OCI-LY3 (cell line): ENCODE results near the gene TRAF4.
"Not testable (repeated sequence)": the region's sequence is repeated elsewhere in the genome, so short reads cannot be mapped to it uniquely, and the experiment has no call there.

Source experiments
- H2AFZ ChIP-seq: fragments of 200-600, 300-600 bp; shearing (Covaris generic); 2 replicates; pipeline ENCODE4 v1.6.0; 2014; ENCODE audit warnings: antibody characterized with exemption, low read depth, low read length
- H3K27ac ChIP-seq: fragments of 200-600, 300-600 bp; sonication (generic); 2 replicates; pipeline ENCODE4 v1.5.1; 2014; ENCODE audit warnings: mild to moderate bottlenecking, low read length, moderate library complexity, mixed read lengths
- H3K27me3 ChIP-seq: fragments of 200-600, 300-600 bp; sonication (generic); 2 replicates; pipeline ENCODE4 v1.6.1; 2014; ENCODE audit warnings: low read depth, low read length, mixed read lengths
- H3K36me3 ChIP-seq: fragments of 200-600, 300-600 bp; sonication (generic); replicated peaks from 2 replicates; pipeline ENCODE3; 2014; ENCODE audit warnings: low read depth, low read length, mixed read lengths
- H3K4me1 ChIP-seq: fragments of 300-600, 200-600 bp; sonication (generic); 2 replicates; pipeline ENCODE4 v1.6.1; 2014; ENCODE audit warnings: low read length, mixed read lengths
- H3K4me2 ChIP-seq: fragments of 200-600, 300-600 bp; sonication (generic); 2 replicates; pipeline ENCODE4 v1.6.1; 2014; ENCODE audit warnings: low read length, mixed read lengths
- H3K4me3 ChIP-seq: fragments of 300-600, 200-600 bp; sonication (generic); 2 replicates; pipeline ENCODE4 v1.5.1; 2014; ENCODE audit warnings: antibody characterized with exemption, mild to moderate bottlenecking, low read length, moderate library complexity
- H3K79me2 ChIP-seq: fragments of 300-600, 200-600 bp; shearing (Covaris generic); 2 replicates; pipeline ENCODE4 v1.6.1; 2014; ENCODE audit warnings: mild to moderate bottlenecking, low read length, mixed read lengths
- H3K9ac ChIP-seq: fragments of 300-600, 200-600 bp; shearing (Covaris generic); 2 replicates; pipeline ENCODE4 v1.6.0; 2014; ENCODE audit warnings: mild to moderate bottlenecking, low read length, moderate library complexity
- H3K9me3 ChIP-seq: fragments of 200-600, 300-600 bp; shearing (Covaris generic); 2 replicates; pipeline ENCODE4 v1.6.1; 2014; ENCODE audit warnings: low read length, mixed read lengths; ENCODE audit not compliant: insufficient read depth
- H4K20me1 ChIP-seq: fragments of 200-600, 300-600 bp; sonication (generic); 2 replicates; pipeline ENCODE4 v1.6.1; 2016; ENCODE audit warnings: low read length, mixed read lengths; ENCODE audit not compliant: insufficient read depth
- EZH2phosphoT487 ChIP-seq: fragments of 200-600 bp; shearing (Covaris generic); IDR thresholded peaks from 2 replicates; pipeline ENCODE4 v1.6.1; 2018; ENCODE audit warnings: antibody characterized with exemption, mixed run types, low read depth
- TF ChIP-seq, protein P1 (sequence below): fragments of 200-600, 300-600 bp; sonication (generic); IDR thresholded peaks from 2 replicates; pipeline ENCODE4 v1.5.1; 2014; ENCODE audit warnings: antibody characterized with exemption, low read length, low read depth

TRAF4 gene

DNA sequence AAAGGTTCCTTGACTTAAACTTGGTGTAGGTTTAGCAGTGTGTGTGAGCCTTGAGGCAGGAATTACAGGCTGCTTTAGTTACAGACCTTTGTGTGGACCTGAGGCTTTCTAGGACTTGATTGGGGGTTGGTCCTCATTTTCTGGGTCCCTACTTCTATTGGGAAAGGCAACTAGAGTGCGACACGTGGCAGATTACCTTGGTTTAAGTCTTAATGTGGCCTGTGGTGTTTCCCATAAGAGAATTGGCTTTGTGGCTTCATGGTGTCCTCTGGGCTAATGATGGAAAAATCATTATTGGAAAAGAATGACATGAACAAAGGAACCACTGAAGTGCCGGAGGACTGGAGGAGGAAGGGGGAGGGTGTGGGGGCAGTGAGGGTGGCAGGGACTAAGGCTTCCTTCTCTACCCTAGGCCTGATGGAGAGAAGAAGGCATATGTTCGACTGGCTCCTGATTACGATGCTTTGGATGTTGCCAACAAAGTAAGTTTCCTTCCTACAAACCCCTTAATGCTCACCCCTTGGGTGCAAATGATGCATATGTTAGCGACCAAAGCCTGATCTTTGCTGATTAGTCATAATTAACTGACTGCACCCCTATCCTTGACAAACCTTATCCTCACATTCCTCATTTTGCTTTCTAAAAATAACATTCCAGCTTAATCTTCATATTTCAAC is 20.5 kb upstream of the TRAF4 start:
- Histone ChIP-seq H3K4me1 (peaks cover 49% of the 10 kb centered on the region), H3K4me3 (peak overlapping the region; percentile 93), H3K36me3 (peaks cover 47% of the 10 kb centered on the region), H3K9me3 (no peaks in the 10 kb centered on the region), H3K27me3 (no peaks in the 10 kb centered on the region), H3K9ac (peak overlapping the region; percentile 100), H3K79me2 (peaks cover 68% of the 10 kb centered on the region), H4K20me1 (peaks cover 32% of the 10 kb centered on the region), H3K4me2 (peak overlapping the region; percentile 99), H2AFZ (no peak overlapping the region), H3K27ac (peak overlapping the region; percentile 100)
- TF ChIP-seq, protein P1, sequence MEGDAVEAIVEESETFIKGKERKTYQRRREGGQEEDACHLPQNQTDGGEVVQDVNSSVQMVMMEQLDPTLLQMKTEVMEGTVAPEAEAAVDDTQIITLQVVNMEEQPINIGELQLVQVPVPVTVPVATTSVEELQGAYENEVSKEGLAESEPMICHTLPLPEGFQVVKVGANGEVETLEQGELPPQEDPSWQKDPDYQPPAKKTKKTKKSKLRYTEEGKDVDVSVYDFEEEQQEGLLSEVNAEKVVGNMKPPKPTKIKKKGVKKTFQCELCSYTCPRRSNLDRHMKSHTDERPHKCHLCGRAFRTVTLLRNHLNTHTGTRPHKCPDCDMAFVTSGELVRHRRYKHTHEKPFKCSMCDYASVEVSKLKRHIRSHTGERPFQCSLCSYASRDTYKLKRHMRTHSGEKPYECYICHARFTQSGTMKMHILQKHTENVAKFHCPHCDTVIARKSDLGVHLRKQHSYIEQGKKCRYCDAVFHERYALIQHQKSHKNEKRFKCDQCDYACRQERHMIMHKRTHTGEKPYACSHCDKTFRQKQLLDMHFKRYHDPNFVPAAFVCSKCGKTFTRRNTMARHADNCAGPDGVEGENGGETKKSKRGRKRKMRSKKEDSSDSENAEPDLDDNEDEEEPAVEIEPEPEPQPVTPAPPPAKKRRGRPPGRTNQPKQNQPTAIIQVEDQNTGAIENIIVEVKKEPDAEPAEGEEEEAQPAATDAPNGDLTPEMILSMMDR, result no peak
- TF ChIP-seq EZH2phosphoT487, result no peak

DNA sequence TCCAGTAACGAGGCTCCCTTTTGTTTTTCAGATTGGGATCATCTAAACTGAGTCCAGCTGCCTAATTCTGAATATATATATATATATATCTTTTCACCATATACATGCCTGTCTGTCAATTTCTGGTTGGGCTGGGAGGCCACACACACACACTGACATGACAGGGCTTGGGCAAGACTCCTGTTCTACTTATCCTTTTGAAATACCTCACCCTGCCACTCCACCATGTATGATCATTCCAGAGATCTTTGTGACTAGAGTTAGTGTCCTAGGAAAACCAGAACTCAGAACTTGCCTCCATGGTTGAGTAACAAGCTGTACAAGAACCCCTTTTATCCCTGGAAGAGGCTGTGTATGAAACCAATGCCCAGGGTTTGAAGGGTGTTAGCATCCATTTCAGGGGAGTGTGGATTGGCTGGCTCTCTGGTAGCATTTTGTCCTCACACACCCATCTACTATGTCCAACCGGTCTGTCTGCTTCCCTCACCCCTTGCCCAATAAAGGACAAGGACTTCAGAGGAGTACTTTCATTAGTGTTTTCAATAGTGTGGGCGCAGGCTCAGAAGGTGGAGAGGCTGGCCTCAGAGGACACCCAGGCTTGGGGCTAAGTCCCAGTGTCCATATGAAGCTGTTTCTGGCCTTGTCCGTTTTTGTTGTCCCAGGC is 19.8 kb upstream of the TRAF4 start:
- H3K79me2 ChIP-seq, result peaks cover 67% of the 10 kb centered on the region
- peak overlapping the region; percentile 100 for H3K9ac ChIP-seq
- H3K4me2 ChIP-seq, result peak overlapping the region; percentile 99
- H3K27me3 ChIP-seq, H3K9me3 ChIP-seq, H2AFZ ChIP-seq: not testable (repeated sequence)
- H3K4me3 ChIP-seq, result peak overlapping the region; percentile 93
- peaks cover 32% of the 10 kb centered on the region for H4K20me1 ChIP-seq
- peak overlapping the region; percentile 100 for H3K27ac ChIP-seq
- peaks cover 49% of the 10 kb centered on the region for H3K4me1 ChIP-seq
- H3K36me3 ChIP-seq, result peaks cover 47% of the 10 kb centered on the region

DNA sequence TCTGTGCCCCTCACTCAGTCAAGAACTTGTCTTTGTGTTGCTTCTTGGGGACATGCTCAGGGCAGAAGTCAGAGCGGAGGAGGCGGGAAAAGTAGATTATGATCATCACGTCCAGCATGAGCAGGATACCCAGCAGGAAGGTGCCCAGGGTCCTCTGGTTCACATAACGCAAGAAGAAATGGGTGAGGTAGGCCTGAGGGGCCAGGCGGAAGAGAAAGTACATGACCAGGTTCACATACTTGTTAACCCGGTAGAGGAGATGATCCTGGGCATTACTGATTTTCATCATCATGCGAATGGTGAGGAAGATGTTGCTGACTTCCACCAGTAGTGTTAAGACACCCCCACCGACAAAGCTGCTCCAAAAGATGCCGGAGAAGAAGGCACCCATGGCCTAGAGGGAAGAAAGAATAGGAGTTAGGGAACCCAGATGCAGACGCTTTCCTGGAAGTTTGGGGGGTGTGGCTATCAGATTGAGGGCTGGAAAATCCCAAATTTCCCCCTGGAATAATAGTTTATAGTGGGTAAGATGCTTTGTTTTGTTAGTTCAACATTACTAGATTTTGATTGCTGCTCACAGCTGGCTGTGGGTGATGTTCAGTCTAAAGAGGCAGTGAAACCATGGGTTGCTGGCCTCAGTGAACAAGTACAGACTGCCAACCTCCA is 19.2 kb upstream of the TRAF4 start:
- Histone ChIP-seq H2AFZ (no peak overlapping the region), H3K4me2 (peak overlapping the region; percentile 99), H3K27me3 (no peaks in the 10 kb centered on the region), H3K4me1 (peaks cover 55% of the 10 kb centered on the region), H3K79me2 (peaks cover 63% of the 10 kb centered on the region), H3K4me3 (peak overlapping the region; percentile 93), H3K9me3 (no peaks in the 10 kb centered on the region), H4K20me1 (peaks cover 32% of the 10 kb centered on the region), H3K27ac (peak overlapping the region; percentile 100), H3K9ac (peak overlapping the region; percentile 85), H3K36me3 (peaks cover 47% of the 10 kb centered on the region)
- TF ChIP-seq, protein P1, result no peak
- TF ChIP-seq EZH2phosphoT487, result no peak

DNA sequence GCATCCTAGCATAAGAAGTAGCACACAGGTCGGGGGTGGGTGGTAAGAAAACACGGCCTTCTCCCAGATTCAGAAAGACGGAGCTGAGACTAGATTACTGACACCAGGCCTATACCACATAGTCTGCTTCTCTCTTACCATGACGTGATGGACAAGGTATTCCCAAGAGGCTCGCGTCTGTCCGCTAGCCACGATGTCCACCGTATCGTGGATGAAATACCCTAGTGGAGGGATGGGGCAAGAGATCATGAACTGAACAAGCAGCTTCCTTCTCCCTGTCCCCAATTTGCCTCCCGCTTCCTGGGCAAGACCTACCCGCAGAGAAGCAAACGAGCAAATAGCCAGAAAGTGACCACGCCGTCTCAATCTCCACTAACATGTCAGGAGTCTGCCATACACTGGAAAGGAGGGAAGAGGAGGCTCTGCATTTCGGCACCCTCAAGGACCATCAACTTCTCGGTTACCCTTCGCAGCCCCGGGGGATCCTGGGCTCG is 18.6 kb upstream of the TRAF4 start:
- H3K9me3 ChIP-seq, result no peaks in the 10 kb centered on the region
- H2AFZ ChIP-seq, result no peak overlapping the region
- peaks cover 44% of the 10 kb centered on the region for H3K36me3 ChIP-seq
- peaks cover 32% of the 10 kb centered on the region for H4K20me1 ChIP-seq
- H3K4me3 ChIP-seq, result peak overlapping the region; percentile 93
- peak overlapping the region; percentile 99 for H3K4me2 ChIP-seq
- H3K9ac ChIP-seq, result peak overlapping the region; percentile 85
- H3K4me1 ChIP-seq, result peaks cover 59% of the 10 kb centered on the region
- H3K27me3 ChIP-seq, result no peaks in the 10 kb centered on the region
- no peak for TF ChIP-seq EZH2phosphoT487
- TF ChIP-seq, protein P1, result no peak
- peak overlapping the region; percentile 100 for H3K27ac ChIP-seq
- H3K79me2 ChIP-seq, result peaks cover 61% of the 10 kb centered on the region
